Kasumi-1 (cell line): ENCODE data around the gene RASA3.
"Not testable (repeated sequence)": the region's sequence is repeated elsewhere in the genome, so short reads cannot be mapped to it uniquely, and the experiment has no call there.

Source experiments
- DNase-seq, 2 experiments: peaks; one replicate each; lab custom pipeline; 2025; lab: John Stamatoyannopoulos, UW

RASA3 gene

GRCh38 chr13:114101358-114102130, 30.9 kb downstream of the RASA3 start:
- DNase-seq: no peak

DNA sequence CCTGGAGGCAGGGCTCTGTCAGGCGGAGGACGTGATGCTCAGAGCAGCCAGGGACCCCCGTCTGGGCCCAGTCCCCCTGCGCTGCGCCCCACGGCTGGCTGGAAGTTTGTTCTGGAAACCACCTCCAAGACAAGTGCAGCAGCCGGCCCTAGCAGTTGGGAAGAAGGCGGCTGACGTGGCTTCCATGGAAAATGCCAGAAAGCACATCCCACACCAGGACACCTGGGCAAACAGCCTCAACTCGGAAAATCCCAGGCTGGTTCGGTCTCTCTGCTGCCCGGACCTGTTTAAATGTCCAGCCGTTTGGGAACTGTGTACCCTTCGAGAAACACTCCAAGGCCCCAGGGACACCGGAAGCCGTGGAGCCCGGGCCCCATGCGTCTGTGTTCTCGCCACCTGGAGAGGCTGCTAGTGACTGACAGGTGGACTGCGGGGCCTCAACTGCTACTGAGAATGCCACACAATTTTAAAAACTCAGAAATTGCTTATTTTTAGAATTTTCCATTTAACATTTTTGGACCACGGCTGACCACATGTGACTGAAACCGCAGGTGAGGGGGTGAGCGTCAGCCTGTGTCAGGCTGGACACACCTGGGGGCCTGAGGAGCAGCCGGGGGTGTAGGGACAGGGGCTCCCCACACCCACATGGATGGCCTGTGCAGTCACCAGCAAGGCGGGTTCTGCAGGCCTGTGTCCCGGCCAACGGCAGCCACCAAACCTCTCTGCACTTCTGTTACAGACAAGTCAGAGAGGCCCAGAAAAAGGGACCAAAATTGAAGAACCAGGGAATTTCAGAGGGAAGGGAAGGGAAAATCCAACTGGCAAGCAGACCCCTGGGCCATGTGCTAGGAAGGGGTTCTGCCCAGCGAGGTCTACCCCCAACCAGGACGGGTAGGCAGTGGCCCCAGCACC, 31.7 kb downstream of the RASA3 start:
- no peak for DNase-seq

- no peak for DNase-seq
Measured at GRCh38 chr13:114099918-114100445, 32.4 kb downstream of the RASA3 start.

DNA sequence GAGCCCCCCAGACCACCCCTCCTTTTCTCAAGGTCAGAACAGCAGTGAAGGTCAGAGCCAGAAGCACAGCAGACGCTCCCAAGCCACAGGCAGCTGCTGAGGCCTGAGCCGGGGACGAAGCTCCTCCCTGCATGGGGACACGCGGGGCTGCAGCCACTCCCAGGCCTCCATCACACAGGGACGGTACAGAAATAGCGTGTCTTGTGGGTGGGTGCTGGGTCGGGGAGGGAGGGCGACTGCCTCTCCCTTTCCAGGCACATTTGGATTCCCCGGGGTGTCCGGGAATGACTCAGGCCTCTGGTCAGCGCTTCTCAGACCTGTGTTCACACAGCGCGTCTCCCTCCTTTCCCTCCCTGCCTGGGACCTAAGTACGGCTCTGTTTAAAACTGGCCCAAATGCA, 33.2 kb downstream of the RASA3 start:
- DNase-seq: no peak

DNA sequence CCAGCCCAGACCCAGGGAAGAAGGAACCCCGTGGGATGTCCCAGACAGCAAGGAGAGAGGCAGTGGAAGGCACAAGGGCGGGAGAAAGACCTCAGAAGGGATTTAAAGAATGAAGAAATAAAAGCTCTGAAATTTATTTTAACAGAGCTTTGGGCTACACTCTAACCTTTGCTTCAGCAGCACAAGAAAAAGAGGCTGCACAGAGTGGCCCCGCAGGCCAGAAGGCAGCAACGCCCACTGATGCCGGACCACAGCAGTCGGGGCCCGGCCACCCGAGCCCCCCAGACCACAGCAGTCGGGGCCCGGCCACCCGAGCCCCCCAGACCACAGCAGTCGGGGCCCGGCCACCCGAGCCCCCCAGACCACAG, 33.8 kb downstream of the RASA3 start:
- DNase-seq: not testable (repeated sequence)

GRCh38 chr13:114097893-114098688, 34.3 kb downstream of the RASA3 start:
- no peak for DNase-seq

DNA sequence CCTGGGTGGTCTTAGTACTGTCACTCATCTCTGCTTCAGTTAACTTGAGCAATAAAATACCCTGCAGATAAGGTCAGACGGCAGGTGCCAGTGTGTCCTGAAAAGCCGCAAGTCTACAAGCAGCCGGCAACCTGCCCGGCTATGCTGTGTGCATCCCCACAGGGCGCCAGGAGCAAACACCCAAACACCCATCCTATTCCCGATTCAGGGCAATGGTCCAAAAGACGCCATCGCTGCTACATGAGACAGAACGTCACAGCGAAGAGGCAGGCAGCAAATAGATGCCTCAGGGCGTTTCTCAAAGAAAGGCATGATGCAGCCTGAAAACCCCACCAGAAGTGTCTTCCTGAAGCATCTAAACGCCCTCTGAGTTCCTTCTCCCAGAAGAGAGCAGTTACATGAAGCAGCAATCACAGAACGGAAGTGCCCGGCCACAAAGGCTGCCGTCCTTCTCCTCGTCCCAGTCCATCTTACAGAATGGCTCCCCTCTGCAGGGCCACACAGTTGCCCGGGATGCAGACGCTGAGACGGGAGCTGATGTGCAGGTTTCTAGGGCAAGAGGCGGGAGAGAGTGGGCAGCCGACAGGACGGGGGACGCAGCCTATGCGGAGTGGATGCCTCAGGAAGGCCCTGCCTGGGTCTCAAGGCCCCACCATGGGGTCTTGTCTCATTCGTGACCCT, 35.1 kb downstream of the RASA3 start:
- DNase-seq: no peak

GRCh38 chr13:114096811-114097211, 35.6 kb downstream of the RASA3 start:
- no peak for DNase-seq

DNA sequence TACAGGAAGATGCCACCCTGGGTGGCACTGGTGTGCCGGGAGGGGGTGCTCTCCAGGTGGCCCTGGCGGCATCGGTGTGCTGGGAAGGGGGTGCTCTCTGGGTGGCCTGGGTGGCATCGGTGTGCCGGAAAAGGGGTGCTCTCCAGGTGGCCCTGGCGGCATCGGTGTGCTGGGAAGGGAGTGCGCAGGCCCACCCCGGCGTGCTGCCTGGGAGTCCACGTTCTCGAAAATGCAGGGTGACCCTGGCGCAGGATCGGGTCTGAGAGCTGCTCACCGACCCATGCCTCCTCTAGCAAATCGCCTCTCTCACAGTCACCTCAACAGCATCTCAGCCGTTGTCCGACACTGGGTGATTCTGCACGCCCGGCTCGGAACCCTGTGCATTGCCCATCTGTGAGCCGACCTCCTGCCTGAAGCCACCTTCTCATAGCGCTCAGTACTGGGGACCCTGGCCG, 36.4 kb downstream of the RASA3 start:
- DNase-seq: no peak

DNA sequence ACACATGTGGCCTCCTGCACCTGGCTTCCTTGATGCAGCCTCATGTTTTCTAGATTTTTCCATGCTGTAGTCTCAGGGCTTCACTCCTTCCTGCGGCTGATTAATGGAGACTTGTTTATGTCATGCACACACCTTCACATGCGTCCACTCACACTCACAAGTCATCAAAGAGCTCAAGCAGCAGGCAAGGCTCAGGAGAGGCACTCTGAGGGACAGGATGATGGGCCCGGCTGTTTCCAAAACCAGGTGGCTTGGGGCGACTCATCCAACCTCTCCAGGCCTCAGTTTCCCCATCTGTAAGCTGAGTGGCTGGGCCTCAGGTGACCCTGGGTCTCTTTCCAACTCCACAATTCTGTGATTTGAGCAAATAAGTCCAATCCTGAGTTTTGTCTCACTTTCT, 36.9 kb downstream of the RASA3 start:
- DNase-seq: no peak

DNA sequence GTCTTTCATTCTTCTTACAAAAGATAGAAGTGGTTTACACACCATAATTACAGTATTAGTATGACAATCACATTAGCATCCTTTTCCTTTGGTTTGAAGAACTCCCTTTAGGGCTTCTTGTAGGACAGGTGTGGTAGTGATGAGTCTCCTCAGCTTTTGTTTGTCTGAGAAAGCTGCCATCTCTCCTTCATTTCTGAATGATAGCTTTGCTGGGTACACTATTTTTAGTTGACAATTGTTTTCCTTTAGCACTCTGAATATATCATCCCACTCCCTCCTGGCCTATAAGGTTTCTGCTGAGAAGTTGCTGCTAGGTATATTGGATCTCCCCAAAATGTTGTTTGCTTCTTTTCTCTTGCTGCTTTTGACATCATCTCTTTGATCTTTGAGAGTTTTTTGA, 39.3 kb downstream of the RASA3 start:
- no peak for DNase-seq

DNA sequence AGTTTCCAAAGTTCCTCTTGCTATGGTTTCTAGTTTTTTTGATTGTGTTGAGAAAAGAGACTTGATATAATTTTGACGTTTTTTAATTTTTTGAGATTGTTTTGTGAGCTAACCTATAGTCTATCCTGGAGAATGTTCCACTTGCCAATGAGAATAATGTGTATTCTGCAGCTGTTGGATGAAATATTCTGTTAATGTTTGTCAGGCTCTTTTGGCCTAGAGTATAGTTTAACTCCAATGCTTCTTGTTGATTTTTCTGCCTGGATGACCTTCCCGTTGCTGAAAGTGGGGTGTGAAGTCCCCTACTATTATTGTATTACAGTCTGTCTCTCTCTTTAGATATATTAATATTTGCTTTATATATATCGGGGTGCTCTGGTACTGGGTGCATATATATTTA, 40.0 kb downstream of the RASA3 start:
- no peak for DNase-seq

GRCh38 chr13:114090476-114090875, 41.9 kb downstream of the RASA3 start:
- DNase-seq: peak in 1 of 2 experiments; percentile 9

DNA sequence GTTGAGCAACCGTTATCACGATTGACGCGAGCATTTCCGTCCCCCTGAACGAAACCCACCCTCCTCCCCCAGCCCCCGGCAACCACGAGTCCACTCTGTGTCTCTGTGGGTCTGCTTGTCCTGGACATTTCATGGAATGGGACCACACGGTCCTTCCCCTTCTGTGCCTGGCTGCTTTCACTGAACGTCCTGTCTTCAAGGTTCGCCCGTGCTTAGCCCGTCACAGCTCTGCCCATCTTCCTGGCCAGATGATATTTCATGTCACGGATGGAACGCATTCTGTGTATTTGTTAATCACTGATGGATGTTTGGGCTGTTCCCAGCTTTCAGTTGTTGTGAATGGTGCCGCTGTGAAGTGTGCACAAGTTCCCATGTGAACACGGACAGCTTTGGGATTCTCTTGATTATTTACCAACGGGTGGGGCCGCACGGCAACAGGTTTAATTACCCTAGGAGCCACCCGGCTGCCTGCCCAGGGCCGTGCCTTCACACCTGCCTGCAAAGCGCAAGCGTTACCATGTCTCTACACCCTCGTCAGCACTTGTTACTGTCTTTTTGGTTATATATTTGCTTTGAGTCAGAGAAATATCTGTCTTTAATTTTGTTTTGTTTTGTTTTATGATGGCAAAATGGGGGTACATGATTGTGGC, 42.5 kb downstream of the RASA3 start:
- DNase-seq: no peak

- no peak for DNase-seq
Measured at GRCh38 chr13:114089341-114089740, 43.1 kb downstream of the RASA3 start.

- DNase-seq: no peak
Measured at GRCh38 chr13:114088863-114089262, 43.6 kb downstream of the RASA3 start.

- no peak for DNase-seq
Measured at GRCh38 chr13:114088234-114088633, 44.2 kb downstream of the RASA3 start.

- no peak for DNase-seq
Measured at GRCh38 chr13:114087430-114087829, 45.0 kb downstream of the RASA3 start.

GRCh38 chr13:114082849-114083645, 49.4 kb downstream of the RASA3 start:
- DNase-seq: no peak
